IgD-negative memory B cell (primary cell): ENCODE data around the gene MRRF. TPM values are rescaled to one million over a fixed set of nuclear protein-coding genes. Genes with fewer than 3 reads are reported as not detected.
A peak's percentile ranks its signal among the peaks of the same experiment; 100 is the strongest.

Source experiments
- H3K27ac Mint-ChIP-seq, 3 donors: one replicate each; pipeline ENCODE4 v1.8.0; 2020 to 2022; ENCODE audit warnings: mild to moderate bottlenecking in 3 of 3, mixed read lengths in 3 of 3, moderate library complexity in 1 of 3
- H3K27me3 Mint-ChIP-seq: one replicate; pipeline ENCODE4 v1.8.0; 2021; ENCODE audit warnings: mixed read lengths
- H3K36me3 Mint-ChIP-seq: one replicate; pipeline ENCODE4 v1.8.0; 2020; ENCODE audit warnings: mild to moderate bottlenecking, mixed read lengths
- H3K4me1 Mint-ChIP-seq, 3 donors: one replicate each; pipeline ENCODE4 v1.8.0; 2020 to 2022; ENCODE audit warnings: mixed read lengths in 3 of 3, mild to moderate bottlenecking in 1 of 3
- H3K4me3 Mint-ChIP-seq, 4 donors: one replicate each; pipeline ENCODE4 v1.8.0; 2020 to 2022; ENCODE audit warnings: mild to moderate bottlenecking in 4 of 4, mixed read lengths in 4 of 4, moderate library complexity in 3 of 4
- H3K9me3 Mint-ChIP-seq, 3 donors: one replicate each; pipeline ENCODE4 v1.8.0; 2020 to 2021; ENCODE audit warnings: mixed read lengths in 3 of 3, mild to moderate bottlenecking in 1 of 3
- polyA plus RNA-seq: library from polyadenylated mRNA; unstranded; fragments of 300-500 nt; fragmentation: Illumina TruSeq; gene quantifications from one replicate; pipeline ENCODE4 v1.2.3, GENCODE V29; 2021

MRRF gene
- polyA plus RNA-seq, 1 donor from 2014 or later = 26.2 TPM

DNA sequence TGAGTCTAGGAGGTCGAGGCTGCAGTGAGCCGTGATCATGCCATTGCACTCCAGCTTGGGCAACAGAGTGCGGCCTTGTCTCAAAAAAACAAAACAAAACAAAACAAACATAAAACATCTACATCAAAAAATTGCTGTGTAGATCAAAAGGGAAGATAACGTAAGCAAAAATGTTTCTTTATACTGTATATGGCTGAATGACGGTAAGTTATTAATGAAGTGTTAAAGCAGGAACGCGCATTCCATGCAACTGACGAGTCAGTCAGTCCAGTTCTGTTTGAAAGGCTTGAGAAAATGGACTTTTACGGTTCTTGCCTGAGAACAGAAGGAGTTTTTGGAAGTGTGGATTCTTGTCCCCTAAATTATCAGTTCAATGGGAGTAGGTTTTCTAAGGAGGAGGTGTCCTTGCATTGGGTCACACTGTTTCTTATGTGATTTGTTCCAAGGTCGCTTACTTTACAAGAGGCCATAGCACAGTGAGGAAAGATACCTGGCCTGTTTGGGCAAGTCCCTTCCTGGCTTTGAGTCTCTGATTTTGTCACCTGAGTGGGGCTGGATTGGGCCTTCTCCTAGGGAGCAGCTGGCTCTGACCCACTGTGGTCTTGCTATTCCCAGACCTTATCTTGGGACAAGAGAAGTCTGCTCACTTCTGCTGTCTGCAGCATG lies 99.6 kb downstream of the MRRF start:
- Mint-ChIP-seq H3K9me3 (peaks cover 0 to under 1% (median 0%) of the 10 kb centered on the region in 3 donors), H3K36me3 (no peaks in the 10 kb centered on the region), H3K27ac (no peak overlapping the region), H3K4me1 (no peaks in the 10 kb centered on the region), H3K27me3 (no peaks in the 10 kb centered on the region), H3K4me3 (no peak overlapping the region)

- H3K9me3 Mint-ChIP-seq = no peaks in the 10 kb centered on the region
- H3K36me3 Mint-ChIP-seq = no peaks in the 10 kb centered on the region
- no peak overlapping the region for H3K27ac Mint-ChIP-seq
- H3K4me3 Mint-ChIP-seq = no peak overlapping the region
- no peaks in the 10 kb centered on the region for H3K27me3 Mint-ChIP-seq
- H3K4me1 Mint-ChIP-seq = no peaks in the 10 kb centered on the region
These were observed 100.1 kb downstream of the MRRF start for GRCh38 chr9:122364783-122365150.

GRCh38 chr9:122366074-122366660 lies 101.5 kb downstream of the MRRF start:
- H3K36me3 Mint-ChIP-seq = no peaks in the 10 kb centered on the region
- no peak overlapping the region for H3K4me3 Mint-ChIP-seq
- no peaks in the 10 kb centered on the region for H3K27me3 Mint-ChIP-seq
- no peaks in the 10 kb centered on the region for H3K9me3 Mint-ChIP-seq
- H3K4me1 Mint-ChIP-seq = peaks cover 6 to 10% (median 8%) of the 10 kb centered on the region in 3 donors
- H3K27ac Mint-ChIP-seq = no peak overlapping the region

- Mint-ChIP-seq H3K4me1 (peaks cover 8 to 17% (median 15%) of the 10 kb centered on the region in 3 donors), H3K9me3 (no peaks in the 10 kb centered on the region), H3K27me3 (no peaks in the 10 kb centered on the region), H3K36me3 (no peaks in the 10 kb centered on the region), H3K4me3 (peak overlapping the region in 1 of 4 donors; percentile 16), H3K27ac (no peak overlapping the region)
These were observed 102.4 kb downstream of the MRRF start for GRCh38 chr9:122367065-122367464.

GRCh38 chr9:122367774-122368460 lies 103.2 kb downstream of the MRRF start:
- H3K4me3 Mint-ChIP-seq = peak overlapping the region in 2 of 4 donors; percentile 16 to 69
- no peaks in the 10 kb centered on the region for H3K36me3 Mint-ChIP-seq
- peak overlapping the region in 1 of 3 donors; percentile 67 for H3K27ac Mint-ChIP-seq
- H3K9me3 Mint-ChIP-seq = no peaks in the 10 kb centered on the region
- no peaks in the 10 kb centered on the region for H3K27me3 Mint-ChIP-seq
- H3K4me1 Mint-ChIP-seq = peaks cover 11 to 20% (median 15%) of the 10 kb centered on the region in 3 donors

DNA sequence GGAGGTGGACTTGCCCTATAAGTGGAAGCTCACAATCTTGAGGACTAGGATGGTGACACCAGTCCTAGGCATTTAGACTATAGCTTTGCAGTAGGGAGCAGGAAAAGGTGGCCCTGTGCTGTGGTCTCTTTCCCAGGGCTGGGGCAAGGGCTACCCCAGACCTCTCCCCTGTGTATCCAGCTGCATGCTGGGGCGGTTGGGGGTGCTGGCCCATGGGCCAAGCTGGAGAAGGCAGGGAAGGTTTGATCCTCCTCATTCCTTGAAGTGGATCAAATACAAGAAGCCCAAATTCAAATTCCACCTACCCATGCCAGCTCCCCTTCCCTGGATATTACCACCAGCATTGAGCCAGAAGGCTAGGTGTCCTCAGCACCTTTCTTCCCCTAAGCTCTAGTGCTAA lies 104.0 kb downstream of the MRRF start:
- H3K9me3 Mint-ChIP-seq = no peaks in the 10 kb centered on the region
- H3K27ac Mint-ChIP-seq = peak overlapping the region in 2 of 3 donors; percentile 15 to 67
- H3K4me1 Mint-ChIP-seq = peaks cover 11 to 24% (median 15%) of the 10 kb centered on the region in 3 donors
- peak overlapping the region in 2 of 4 donors; percentile 16 to 69 for H3K4me3 Mint-ChIP-seq
- no peaks in the 10 kb centered on the region for H3K36me3 Mint-ChIP-seq
- H3K27me3 Mint-ChIP-seq = no peaks in the 10 kb centered on the region

DNA sequence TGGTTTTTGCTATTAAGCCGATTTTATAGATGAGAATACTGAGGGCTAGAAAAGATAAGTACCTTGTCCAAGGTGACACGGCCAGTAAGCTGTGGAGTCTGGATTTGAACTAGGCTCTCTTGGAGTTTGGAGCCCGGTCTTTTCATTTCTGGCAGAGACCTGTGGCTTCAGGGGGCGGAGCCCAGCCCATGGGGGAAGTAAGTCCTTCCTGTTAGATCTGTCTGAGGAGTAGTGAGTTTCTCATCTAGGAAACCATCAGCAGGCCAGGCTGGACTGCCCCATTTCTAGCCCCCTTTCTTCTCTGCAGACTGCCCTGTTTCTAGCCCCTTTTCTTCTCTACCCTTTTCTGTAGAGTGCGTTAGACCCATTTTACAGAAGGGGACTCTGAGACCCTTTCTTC lies 105.6 kb downstream of the MRRF start:
- Mint-ChIP-seq H3K27ac (peak overlapping the region in 2 of 3 donors; percentile 80 to 93), H3K9me3 (no peaks in the 10 kb centered on the region), H3K4me1 (peaks cover 11 to 26% (median 16%) of the 10 kb centered on the region in 3 donors)

GRCh38 chr9:122370869-122371755 lies 106.4 kb downstream of the MRRF start, which contains the start of gene PTGS1:
Gene PTGS1, plus strand, starts transcription at chr9:122371024. Its CDS starts 61 bp downstream, at chr9:122371085.
- H3K4me1 Mint-ChIP-seq = peaks cover 11 to 31% (median 23%) of the 10 kb centered on the region in 3 donors
- peak within 1 kb of the TSS; percentile 82 to 95 (median 89) for H3K4me3 Mint-ChIP-seq
- H3K27me3 Mint-ChIP-seq = no peaks in the 10 kb centered on the region
- no peaks in the 10 kb centered on the region for H3K9me3 Mint-ChIP-seq
- no peaks in the 10 kb centered on the region for H3K36me3 Mint-ChIP-seq
- H3K27ac Mint-ChIP-seq = peak within 1 kb of the TSS; percentile 16 to 93 (median 91)

More for the DNA sequence above, 105.6 kb downstream of the MRRF start:
- Mint-ChIP-seq H3K27me3 (no peaks in the 10 kb centered on the region), H3K36me3 (no peaks in the 10 kb centered on the region), H3K4me3 (peak overlapping the region; percentile 82 to 95 (median 89))

DNA sequence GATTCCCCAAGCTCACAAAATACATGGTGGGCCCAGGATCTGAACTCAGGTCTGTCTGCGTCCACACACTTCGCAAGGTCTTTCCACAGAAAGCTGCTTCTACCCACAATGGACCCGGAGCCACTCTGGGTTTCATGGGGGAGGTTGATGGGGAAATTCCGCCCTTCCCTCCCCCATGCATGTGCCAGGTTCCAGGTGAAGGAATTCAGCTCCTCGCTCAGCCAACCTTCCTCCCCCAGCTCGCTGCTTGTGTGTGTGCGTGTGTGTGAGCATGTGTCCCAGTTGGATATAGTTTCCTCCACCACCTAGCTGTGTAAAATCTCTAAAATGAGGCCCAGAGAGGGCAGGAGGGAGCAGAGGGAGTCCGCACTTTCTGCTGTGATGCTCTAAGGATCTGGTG lies 107.2 kb downstream of the MRRF start:
- Mint-ChIP-seq H3K4me1 (peaks cover 15 to 36% (median 27%) of the 10 kb centered on the region in 3 donors), H3K27ac (peak overlapping the region in 1 of 3 donors; percentile 16), H3K36me3 (no peaks in the 10 kb centered on the region), H3K27me3 (no peaks in the 10 kb centered on the region), H3K4me3 (peak overlapping the region; percentile 35 to 95 (median 88)), H3K9me3 (no peaks in the 10 kb centered on the region)

DNA sequence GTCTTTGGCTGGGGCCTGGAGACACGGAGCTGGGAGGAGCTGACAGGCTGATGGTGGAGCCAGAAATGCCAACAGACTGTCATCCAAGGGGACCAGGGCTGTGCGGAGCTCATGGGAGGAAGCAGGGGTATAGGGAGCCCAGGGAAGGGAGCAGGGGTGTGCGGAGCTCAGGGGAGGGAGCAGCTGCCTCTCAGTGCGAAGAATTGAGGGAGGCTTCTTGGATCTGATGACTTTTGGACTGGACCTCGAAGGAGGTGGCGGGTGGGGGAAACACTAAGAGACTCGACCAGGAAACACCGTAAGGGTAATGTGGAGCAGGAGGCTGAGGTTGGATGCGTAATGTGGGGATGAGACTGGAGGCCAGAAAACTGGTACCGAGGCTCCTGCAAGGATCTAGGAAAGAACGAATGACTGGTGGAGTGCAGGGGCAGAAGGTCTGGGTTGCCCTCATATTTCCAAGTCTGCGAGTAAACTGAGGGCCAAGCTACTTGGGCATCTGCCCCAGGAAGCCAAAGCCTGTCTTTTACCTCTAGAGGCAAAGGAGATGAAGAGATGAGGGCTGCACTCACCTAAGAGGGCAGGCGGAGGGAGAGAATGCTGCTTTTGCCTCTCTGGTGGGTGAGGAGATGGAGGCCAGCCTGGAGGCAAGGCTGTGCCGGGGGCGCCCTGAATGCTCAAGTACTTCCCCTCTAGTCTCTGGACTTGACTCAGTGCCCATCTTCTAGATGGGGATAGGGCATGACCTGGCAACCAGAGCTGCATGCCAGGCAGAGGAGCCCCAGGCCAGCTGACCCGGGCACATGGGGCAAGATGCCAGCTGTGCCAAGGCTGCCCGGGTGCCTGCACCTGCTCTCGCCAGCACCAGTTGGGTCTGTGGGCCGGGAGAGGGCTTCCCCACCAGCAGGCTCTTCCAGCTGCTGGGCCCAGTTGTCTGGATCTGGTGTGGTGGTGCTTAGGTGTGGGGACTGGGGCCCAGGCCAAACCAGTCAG lies 108.5 kb downstream of the MRRF start:
- Mint-ChIP-seq H3K27ac (peak overlapping the region in 1 of 3 donors; percentile 5), H3K4me1 (peaks cover 15 to 36% (median 27%) of the 10 kb centered on the region in 3 donors), H3K4me3 (peak overlapping the region in 2 of 4 donors; percentile 49 to 82), H3K9me3 (no peaks in the 10 kb centered on the region), H3K36me3 (peaks cover 1% of the 10 kb centered on the region), H3K27me3 (no peaks in the 10 kb centered on the region)

DNA sequence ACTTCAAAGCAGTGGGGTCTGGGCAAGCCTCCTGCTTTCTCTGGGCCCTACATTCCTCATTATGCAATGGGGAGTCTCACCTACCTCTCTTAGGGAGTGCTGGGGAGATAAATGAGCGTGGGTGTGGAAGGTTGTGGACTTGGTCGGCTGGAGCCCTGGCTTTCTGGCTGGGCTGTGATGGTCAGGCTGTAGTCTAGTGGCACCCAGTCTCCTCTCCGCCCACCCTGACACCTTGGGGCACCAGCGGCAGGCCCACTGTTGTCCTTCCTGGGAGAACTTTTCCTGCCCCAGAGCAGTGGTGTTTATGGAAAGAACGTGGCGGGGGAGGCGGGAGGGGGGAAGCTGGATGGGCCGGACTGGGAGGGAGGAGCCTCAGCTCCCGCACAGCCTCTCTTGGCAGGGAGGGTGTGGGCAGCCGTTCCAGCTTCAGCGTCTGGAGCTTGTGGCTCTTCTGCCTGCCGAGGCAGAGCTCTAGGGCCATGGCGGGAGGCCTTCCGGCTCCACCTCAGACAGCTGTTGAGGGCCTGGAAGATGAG lies 110.3 kb downstream of the MRRF start:
- Mint-ChIP-seq H3K9me3 (peaks cover 0 to 4% (median 0%) of the 10 kb centered on the region in 3 donors), H3K4me3 (no peak overlapping the region), H3K27me3 (no peaks in the 10 kb centered on the region), H3K4me1 (peaks cover 15 to 35% (median 25%) of the 10 kb centered on the region in 3 donors), H3K36me3 (peaks cover 9% of the 10 kb centered on the region), H3K27ac (no peak overlapping the region)

GRCh38 chr9:122376796-122377195 lies 112.1 kb downstream of the MRRF start:
- H3K27ac Mint-ChIP-seq = no peak overlapping the region
- H3K27me3 Mint-ChIP-seq = no peaks in the 10 kb centered on the region
- peaks cover 7 to 22% (median 12%) of the 10 kb centered on the region in 3 donors for H3K4me1 Mint-ChIP-seq
- H3K4me3 Mint-ChIP-seq = no peak overlapping the region
- peaks cover 12% of the 10 kb centered on the region for H3K36me3 Mint-ChIP-seq
- peaks cover 0 to 4% (median 0%) of the 10 kb centered on the region in 3 donors for H3K9me3 Mint-ChIP-seq
